Fibroblast of skin of abdomen (primary cell): ENCODE results near the gene DDX27.

Source experiments
- DNase-seq: peaks from one replicate; pipeline ENCODE4 v3.0.0-alpha.2; 2013

Gene DDX27

GRCh38 chr20:49291200-49291599 lies 72.0 kb downstream of the DDX27 start:
- no peak for DNase-seq

GRCh38 chr20:49292010-49292409 lies 72.8 kb downstream of the DDX27 start:
- no peak for DNase-seq

GRCh38 chr20:49293122-49293521 lies 73.9 kb downstream of the DDX27 start:
- no peak for DNase-seq
